GM13976 (cell line): ENCODE results near the gene ZNF790.

Experiments used
- DNase-seq: peaks from one replicate; pipeline ENCODE4 v3.0.0; 2012; ENCODE audit warnings: low spot score
- CTCF ChIP-seq: IDR thresholded peaks from 2 replicates; pipeline ENCODE4 v1.5.1; 2012; ENCODE audit warnings: borderline replicate concordance, mild to moderate bottlenecking; ENCODE audit not compliant: insufficient read depth; ENCODE audit errors: extremely low read depth, missing control alignments, control extremely low read depth
- in situ Hi-C: fragments of 300-500 bp; cut with MboI; formaldehyde crosslinking; loops from one replicate; pipeline ENCODE4 v1.12.0; 2022; ENCODE audit warnings: low sequenced_read_pairs, mixed read lengths, inconsistent platforms; ENCODE audit not compliant: unreplicated experiment

The ZNF790 gene

GRCh38 chr19:36847968-36848367, 9.8 kb upstream of the ZNF790 start:
- DNase-seq = no peak
- no peak for TF ChIP-seq CTCF
- in situ Hi-C loops = no loop called here

DNA sequence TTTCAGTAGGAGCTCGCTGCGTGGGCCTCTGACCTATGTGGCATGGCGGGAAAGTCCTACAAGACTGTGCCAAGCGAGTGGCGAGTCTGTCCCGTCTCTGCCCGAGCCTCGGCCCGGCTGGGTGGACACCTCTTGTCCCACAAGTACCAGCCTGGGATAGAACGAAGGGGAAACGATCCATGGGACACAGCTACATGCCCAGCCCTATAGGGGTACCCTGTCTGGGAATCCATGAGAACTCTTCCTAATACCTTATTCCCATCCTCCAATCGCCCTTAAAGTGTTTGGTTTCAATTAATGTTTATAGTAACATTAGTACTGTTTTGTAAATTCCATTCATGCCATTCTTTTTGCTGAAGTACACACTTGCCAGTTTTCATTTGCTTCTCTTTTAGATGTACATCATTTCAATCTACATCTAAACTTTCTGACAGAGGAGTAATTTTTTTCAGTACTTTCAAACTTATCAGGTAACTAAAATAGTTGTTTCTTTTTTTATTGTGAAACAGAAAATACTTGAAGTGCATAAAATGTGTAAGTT, 667 bp upstream of the ZNF790 start:
- no peak for DNase-seq
- in situ Hi-C loops = no loop called here
- no peak for TF ChIP-seq CTCF

DNA sequence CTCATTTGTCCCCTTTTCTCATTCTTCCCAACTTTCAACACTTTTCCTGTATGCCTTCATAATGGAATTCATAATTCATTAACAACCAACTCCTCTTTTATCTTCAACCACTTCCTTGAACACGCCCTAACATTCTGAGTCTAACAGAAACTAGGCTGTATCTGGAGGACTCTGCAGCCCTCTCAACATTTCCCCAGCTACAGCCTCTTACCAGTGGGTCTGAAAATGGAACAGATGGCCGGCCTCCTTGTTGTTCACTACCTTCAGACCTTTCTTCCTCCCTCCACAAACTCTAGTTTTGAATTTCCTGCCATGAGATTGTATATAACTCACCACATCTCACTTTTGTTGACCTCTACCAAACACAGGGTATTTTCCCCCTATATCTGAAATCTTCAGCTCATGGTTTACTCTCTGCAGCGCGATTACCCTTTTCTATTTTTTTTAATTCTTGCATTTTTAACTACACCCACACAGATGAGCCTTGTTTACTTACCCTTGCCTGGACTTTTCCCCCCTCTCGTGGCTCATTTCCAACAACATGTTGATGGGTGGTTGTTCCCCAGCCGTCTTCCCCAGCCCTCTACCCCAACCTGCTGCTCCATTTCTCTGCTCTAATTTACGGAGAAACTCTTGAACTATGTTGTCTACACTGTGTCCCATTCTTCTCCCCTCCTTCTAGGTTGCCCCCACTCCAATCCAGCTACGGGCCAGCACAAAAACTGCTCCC, 846 bp downstream of the ZNF790 start:
- peak; percentile 36 for DNase-seq
- no peak for TF ChIP-seq CTCF
- in situ Hi-C loops = no loop called here

DNA sequence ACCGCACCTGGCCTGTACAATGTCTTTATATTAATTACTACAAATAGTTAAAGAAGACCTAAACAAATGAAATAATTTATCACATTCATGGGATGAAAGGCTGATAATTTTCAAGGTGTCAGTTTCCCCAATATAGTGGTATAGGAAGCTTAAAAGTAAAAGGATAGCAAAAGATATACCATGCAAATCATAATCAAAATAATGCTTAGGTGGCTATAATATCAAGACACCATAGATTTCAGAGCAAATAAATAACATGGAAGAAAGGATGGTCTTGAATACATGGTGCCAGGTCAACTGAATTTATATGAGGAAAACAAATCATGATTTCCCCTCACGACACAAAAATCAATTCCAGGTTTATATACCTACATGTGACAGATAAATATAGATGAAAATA, 4.8 kb downstream of the ZNF790 start:
- no peak for TF ChIP-seq CTCF
- DNase-seq = no peak
- in situ Hi-C loops = no loop called here

- no peak for DNase-seq
- in situ Hi-C loops = no loop called here
- no peak for TF ChIP-seq CTCF
These were observed 16.4 kb downstream of the ZNF790 start for GRCh38 chr19:36821758-36822157.

DNA sequence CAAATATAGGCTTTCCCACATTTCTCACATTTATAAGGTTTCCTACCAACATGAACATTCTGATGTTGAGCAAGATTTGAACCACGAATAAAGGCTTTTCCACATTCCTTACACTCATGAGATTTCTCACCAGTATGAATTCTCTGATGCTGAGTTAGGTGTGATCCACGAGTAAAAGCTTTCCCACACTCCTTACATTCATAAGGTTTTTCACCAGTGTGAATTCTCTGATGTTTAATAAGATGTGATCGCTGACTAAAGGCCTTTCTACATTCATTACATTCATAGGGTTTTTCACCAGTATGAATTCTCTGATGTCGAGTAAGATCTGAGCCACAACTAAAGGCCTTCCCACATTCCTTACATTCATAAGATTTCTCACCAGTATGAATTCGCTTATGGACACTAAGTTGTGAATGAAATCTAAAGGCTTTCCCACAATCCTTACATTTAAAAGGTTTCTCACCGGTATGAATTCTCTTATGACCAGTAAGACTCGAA, 19.0 kb downstream of the ZNF790 start:
- in situ Hi-C loops = no loop called here
- no peak for TF ChIP-seq CTCF
- DNase-seq = no peak
